SK-N-SH (cell line): ENCODE results near the gene RPS3A. TPM values are rescaled to one million over a fixed set of nuclear protein-coding genes. Genes with fewer than 3 reads are reported as not detected.

Source experiments
- CTCF ChIA-PET: fragments of 300-600, 350-600 bp; formaldehyde crosslinking; extraction: SDS; loops from one replicate; lab custom pipeline; 2021; lab: Yijun Ruan, JAX
- POLR2A ChIA-PET: fragments of 350-600 bp; sonication (Branson Sonifier 250); formaldehyde crosslinking; extraction: SDS; loops from one replicate; lab custom pipeline; 2020; ENCODE audit warnings: antibody characterized with exemption, inconsistent platforms; lab: Yijun Ruan, JAX
- DNase-seq: peaks from one replicate; pipeline ENCODE4 v3.0.0; 2012
- H2AFZ ChIP-seq: fragments of 200-600 bp; sonication (generic); 2 replicates; pipeline ENCODE4 v1.8.1; 2016; ENCODE audit warnings: antibody characterized with exemption, mild to moderate bottlenecking, low read depth
- H3F3A ChIP-seq: fragments of 200-600 bp; sonication (generic); replicated peaks from 2 replicates; pipeline ENCODE3; 2016; ENCODE audit warnings: antibody characterized with exemption, mild to moderate bottlenecking; ENCODE audit not compliant: insufficient read depth
- H3K27ac ChIP-seq, 2 experiments: fragments of 200-500 bp in 1 of 2; fragments of 200-600 bp in 1 of 2; sonication (Bioruptor generic) in 1 of 2; sonication (generic), shearing (Covaris generic) in 1 of 2; 2 replicates each; pipeline versions ENCODE4 v1.5.1 to v1.6.1; 2014 to 2016; ENCODE audit warnings: low read depth in 2 of 2, inconsistent platforms in 1 of 2, low read length in 1 of 2, mild to moderate bottlenecking in 1 of 2, mixed read lengths in 1 of 2
- H3K27me3 ChIP-seq: fragments of 200-600 bp; sonication (generic), shearing (Covaris generic); 2 replicates; pipeline ENCODE4 v1.6.1; 2016; ENCODE audit warnings: mixed run types; ENCODE audit not compliant: insufficient read depth
- H3K36me3 ChIP-seq, 2 experiments: fragments of 200-500 bp in 1 of 2; fragments of 200-600 bp in 1 of 2; sonication (Bioruptor generic) in 1 of 2; sonication (generic) in 1 of 2; replicated peaks in 1 of 2; 2 replicates each; pipeline versions ENCODE3 to v1.5.1; 2014 to 2016; ENCODE audit warnings: low read length in 1 of 2, mild to moderate bottlenecking in 1 of 2; ENCODE audit not compliant: insufficient read depth in 2 of 2, control insufficient read depth in 1 of 2
- H3K4me1 ChIP-seq, 2 experiments: fragments of 200-500 bp in 1 of 2; fragments of 200-600 bp in 1 of 2; sonication (Bioruptor generic) in 1 of 2; sonication (generic), shearing (Covaris generic) in 1 of 2; 2 replicates each; pipeline versions ENCODE4 v1.5.1 to v1.6.1; 2014 to 2016; ENCODE audit warnings: low read depth in 1 of 2, low read length in 1 of 2, mixed run types in 1 of 2; ENCODE audit not compliant: insufficient read depth in 2 of 2, control insufficient read depth in 1 of 2
- H3K4me2 ChIP-seq: fragments of 200-600 bp; sonication (generic), shearing (Covaris generic); 2 replicates; pipeline ENCODE4 v1.6.1; 2017; ENCODE audit warnings: mixed run types
- H3K4me3 ChIP-seq, 2 experiments: fragments of 200-500 bp in 1 of 2; fragments of 200-600 bp in 1 of 2; sonication (Bioruptor generic) in 1 of 2; sonication (generic), shearing (Covaris generic) in 1 of 2; 2 replicates each; pipeline versions ENCODE4 v1.5.1 to v1.8.1; 2014 to 2016; ENCODE audit warnings: low read depth in 2 of 2, inconsistent platforms in 1 of 2, low read length in 1 of 2, mild to moderate bottlenecking in 1 of 2, mixed read lengths in 1 of 2, moderate library complexity in 1 of 2
- H3K79me2 ChIP-seq: fragments of 200-600 bp; sonication (generic); 2 replicates; pipeline ENCODE4 v1.8.1; 2017; ENCODE audit warnings: mild to moderate bottlenecking; ENCODE audit not compliant: insufficient read depth
- H3K9ac ChIP-seq: fragments of 200-600 bp; sonication (generic); 2 replicates; pipeline ENCODE4 v1.6.1; 2017; ENCODE audit warnings: mixed run types
- H3K9me2 ChIP-seq: fragments of 200-600 bp; sonication (generic); 2 replicates; pipeline ENCODE4 v1.6.1; 2017; ENCODE audit warnings: mixed run types
- H3K9me3 ChIP-seq: fragments of 200-600 bp; sonication (generic); 2 replicates; pipeline ENCODE4 v1.6.1; 2017; ENCODE audit warnings: mixed run types, mild to moderate bottlenecking, moderate library complexity
- H4K20me1 ChIP-seq: fragments of 200-600 bp; sonication (generic); 2 replicates; pipeline ENCODE4 v1.6.1; 2017; ENCODE audit warnings: mild to moderate bottlenecking, mixed run types; ENCODE audit not compliant: insufficient read depth
- CHD2 ChIP-seq: fragments of 150-350 bp; IDR thresholded peaks from 2 replicates; pipeline ENCODE4 v1.6.1; 2018; ENCODE audit warnings: low read length; ENCODE audit not compliant: partially characterized antibody
- CTCF ChIP-seq: fragments of 200-600 bp; sonication (generic); IDR thresholded peaks from 2 replicates; pipeline ENCODE4 v1.6.1; 2017; ENCODE audit warnings: antibody characterized with exemption, mild to moderate bottlenecking, moderate library complexity
- ELF1 ChIP-seq: IDR thresholded peaks from 2 replicates; pipeline ENCODE4 v1.4.0; 2012
- EP300 ChIP-seq, 2 experiments: IDR thresholded peaks; 2 replicates each; pipeline versions ENCODE4 v1.4.0 to v1.6.1; 2012; ENCODE audit warnings: borderline replicate concordance in 1 of 2, low read depth in 1 of 2, low read length in 1 of 2
- EZH2phosphoT487 ChIP-seq: fragments of 200-600 bp; sonication (generic); IDR thresholded peaks from 2 replicates; pipeline ENCODE4 v1.6.1; 2017; ENCODE audit warnings: low read depth, mixed run types, mild to moderate bottlenecking, antibody characterized with exemption, moderate library complexity, borderline replicate concordance
- FOXM1 ChIP-seq: IDR thresholded peaks from 2 replicates; pipeline ENCODE4 v1.4.0; 2012; ENCODE audit warnings: low read depth, mild to moderate bottlenecking
- GABPA ChIP-seq: IDR thresholded peaks from 2 replicates; pipeline ENCODE4 v1.4.0; 2012; ENCODE audit warnings: low read depth, mild to moderate bottlenecking
- IRF3 ChIP-seq: fragments of 150-350 bp; IDR thresholded peaks from 2 replicates; pipeline ENCODE4 v1.6.1; 2016; ENCODE audit warnings: mild to moderate bottlenecking, low read depth, low read length
- JUND ChIP-seq: IDR thresholded peaks from 2 replicates; pipeline ENCODE4 v1.4.0; 2012
- MAX ChIP-seq: IDR thresholded peaks from 2 replicates; pipeline ENCODE4 v1.4.0; 2012; ENCODE audit warnings: low read depth
- MEF2A ChIP-seq: IDR thresholded peaks from 2 replicates; pipeline ENCODE4 v1.4.0; 2012; ENCODE audit warnings: low read depth, borderline replicate concordance
- MXI1 ChIP-seq: IDR thresholded peaks from 2 replicates; pipeline ENCODE4 v1.6.1; 2012; ENCODE audit warnings: mild to moderate bottlenecking, low read depth, low read length, improper control_type of control experiment
- NFIC ChIP-seq: IDR thresholded peaks from 2 replicates; pipeline ENCODE4 v1.4.0; 2012; ENCODE audit warnings: borderline replicate concordance
- PBX3 ChIP-seq: IDR thresholded peaks from 2 replicates; pipeline ENCODE4; 2012
- POLR2AphosphoS5 ChIP-seq: IDR thresholded peaks from 2 replicates; pipeline ENCODE4 v1.6.1; 2012; ENCODE audit warnings: low read depth, low read length
- RAD21 ChIP-seq: IDR thresholded peaks from 2 replicates; pipeline ENCODE4 v1.6.1; 2012; ENCODE audit warnings: mild to moderate bottlenecking, low read length
- RCOR1 ChIP-seq: fragments of 150-350 bp; IDR thresholded peaks from 2 replicates; pipeline ENCODE4 v1.6.1; 2017; ENCODE audit warnings: antibody characterized with exemption, low read length
- REST ChIP-seq: IDR thresholded peaks from 2 replicates; pipeline ENCODE4 v1.6.1; 2012; ENCODE audit warnings: mild to moderate bottlenecking, low read depth, low read length, moderate library complexity
- RXRA ChIP-seq: IDR thresholded peaks from 2 replicates; pipeline ENCODE4 v1.4.0; 2012; ENCODE audit warnings: low read depth, mild to moderate bottlenecking, borderline replicate concordance
- SIN3A ChIP-seq: IDR thresholded peaks from 2 replicates; pipeline ENCODE4 v1.6.1; 2012; ENCODE audit warnings: low read depth, mild to moderate bottlenecking, low read length, moderate library complexity, borderline replicate concordance
- TEAD4 ChIP-seq: IDR thresholded peaks from 2 replicates; pipeline ENCODE4 v1.4.0; 2012; ENCODE audit warnings: mild to moderate bottlenecking, borderline replicate concordance; ENCODE audit not compliant: insufficient read depth
- YY1 ChIP-seq: IDR thresholded peaks from 2 replicates; pipeline ENCODE4 v1.4.0; 2012; ENCODE audit warnings: low read depth, mild to moderate bottlenecking
- WGBS: methylation state at CpG from one replicate; pipeline ENCODE4 v1.1.6; 2017; ENCODE audit warnings: low lambda C conversion rate; 5-methylcytosine and 5-hydroxymethylcytosine counted together
- polyA plus RNA-seq, 3 experiments: library from polyadenylated mRNA; depleted of rRNA; stranded (reverse); fragments of >200 nt; gene quantifications; 2 replicates each; pipeline ENCODE4 v1.2.3, GENCODE V29; 2012

The RPS3A gene
- polyA plus RNA-seq, 1 of the 3 experiments (the other 2 are of a cell fraction): 2,161 TPM

GRCh38 chr4:151099229-151099975, at the start of gene RPS3A (continued):
- TF ChIP-seq SIN3A: peak; percentile 73; the same call in 1 of the 2 replicates
- peak in 1 of 2 experiments; percentile 31; a peak in 2 of 4 replicates for TF ChIP-seq EP300 (IDR thresholded peaks at IDR 0.05; ENCODE audit: borderline replicate concordance in 1 of 2, low read depth in 1 of 2, low read length in 1 of 2)
- TF ChIP-seq NFIC: no peak; the same call in 1 of the 2 replicates
- TF ChIP-seq IRF3: no peak
- TF ChIP-seq MAX: peak; percentile 92
- peak; percentile 42; the same call in 1 of the 2 replicates for TF ChIP-seq RCOR1
- TF ChIP-seq CHD2: peak; percentile 99
- TF ChIP-seq CTCF: peak; percentile 86

GRCh38 chr4:151052785-151053184, 46.6 kb upstream of the RPS3A start:
- POLR2A ChIA-PET: no interaction called here
- CTCF ChIA-PET: no interaction called here
- no peaks in the 10 kb centered on the region for H3F3A ChIP-seq
- no peak overlapping the region for H3K9ac ChIP-seq
- no peaks in the 10 kb centered on the region for H3K9me3 ChIP-seq
- H3K4me2 ChIP-seq: no peak overlapping the region
- H3K9me2 ChIP-seq: no peaks in the 10 kb centered on the region
- WGBS: 86% methylated on average over 3 of the region's 3 CpGs
- no peaks in the 10 kb centered on the region for H3K27me3 ChIP-seq
- no peaks in the 10 kb centered on the region for H3K79me2 ChIP-seq
- no peak overlapping the region for H3K27ac ChIP-seq
- H3K36me3 ChIP-seq: no peaks in the 10 kb centered on the region
- no peak for DNase-seq
- no peaks in the 10 kb centered on the region for H4K20me1 ChIP-seq
- no peak overlapping the region for H2AFZ ChIP-seq
- no peak overlapping the region for H3K4me3 ChIP-seq
- no peaks in the 10 kb centered on the region for H3K4me1 ChIP-seq
- no peak for TF ChIP-seq EZH2phosphoT487
- no peak for TF ChIP-seq MEF2A
- no peak for TF ChIP-seq JUND
- no peak for TF ChIP-seq NFIC
- TF ChIP-seq RCOR1: no peak
- no peak for TF ChIP-seq SIN3A
- TF ChIP-seq RXRA: no peak
- TF ChIP-seq FOXM1: no peak
- no peak for TF ChIP-seq POLR2AphosphoS5
- TF ChIP-seq RAD21: no peak
- TF ChIP-seq MXI1: no peak
- TF ChIP-seq REST: no peak
- TF ChIP-seq GABPA: no peak
- TF ChIP-seq PBX3: no peak
- no peak for TF ChIP-seq YY1
- TF ChIP-seq TEAD4: no peak
- TF ChIP-seq ELF1: no peak
